H9 (cell line): ENCODE results near the gene DUSP10. TPM values are rescaled to one million over a fixed set of nuclear protein-coding genes. Genes with fewer than 3 reads are reported as not detected.

Experiments
- DNase-seq: peaks from one replicate; pipeline ENCODE4 v3.0.0-alpha.2; 2017
- H2AFZ ChIP-seq: one replicate; pipeline ENCODE4 v1.6.1; 2013; ENCODE audit warnings: mild to moderate bottlenecking, low read length, control low read depth, moderate library complexity
- H2AK5ac ChIP-seq: 2 replicates; pipeline ENCODE4 v1.6.1; 2013; ENCODE audit warnings: low read length, control low read depth, mixed read lengths; ENCODE audit not compliant: insufficient read length
- H2BK120ac ChIP-seq: one replicate; pipeline ENCODE4 v1.6.1; 2013; ENCODE audit warnings: low read depth, mild to moderate bottlenecking, low read length, control low read depth, inconsistent platforms; ENCODE audit not compliant: poor library complexity, severe bottlenecking
- H2BK12ac ChIP-seq: 2 replicates; pipeline ENCODE4 v1.6.1; 2013; ENCODE audit warnings: low read length, control low read depth, mixed read lengths, low read depth; ENCODE audit not compliant: insufficient read length
- H2BK15ac ChIP-seq: 2 replicates; pipeline ENCODE4 v1.6.1; 2013; ENCODE audit warnings: low read depth, low read length, control low read depth
- H2BK20ac ChIP-seq: one replicate; pipeline ENCODE4 v1.6.1; 2013; ENCODE audit warnings: low read depth, mild to moderate bottlenecking, low read length, control low read depth, inconsistent platforms; ENCODE audit not compliant: poor library complexity, severe bottlenecking
- H2BK5ac ChIP-seq: 2 replicates; pipeline ENCODE4 v1.6.1; 2013; ENCODE audit warnings: low read length, control low read depth, mixed read lengths; ENCODE audit not compliant: insufficient read length
- H3K14ac ChIP-seq: 2 replicates; pipeline ENCODE4 v1.6.1; 2013; ENCODE audit warnings: low read length, control low read depth; ENCODE audit not compliant: insufficient read depth
- H3K18ac ChIP-seq: 2 replicates; pipeline ENCODE4 v1.6.1; 2013; ENCODE audit warnings: low read depth, mild to moderate bottlenecking, mixed read lengths, low read length, control low read depth; ENCODE audit not compliant: insufficient read length
- H3K23ac ChIP-seq: 2 replicates; pipeline ENCODE4 v1.6.1; 2013; ENCODE audit warnings: low read length, control low read depth, mixed read lengths, low read depth; ENCODE audit not compliant: insufficient read length
- H3K23me2 ChIP-seq: 2 replicates; pipeline ENCODE4 v1.6.1; 2013; ENCODE audit warnings: low read depth, mild to moderate bottlenecking, mixed read lengths, low read length, control low read depth; ENCODE audit not compliant: insufficient read length, poor library complexity, severe bottlenecking
- H3K27ac ChIP-seq: 2 replicates; pipeline ENCODE4 v1.5.1; 2013; ENCODE audit warnings: low read length, control low read depth, mixed read lengths, low read depth; ENCODE audit not compliant: insufficient read length
- H3K27me3 ChIP-seq: 2 replicates; pipeline ENCODE4 v1.6.1; 2013; ENCODE audit warnings: low read length, control low read depth, inconsistent platforms; ENCODE audit not compliant: insufficient read depth
- H3K4ac ChIP-seq: 2 replicates; pipeline ENCODE4 v1.6.1; 2013; ENCODE audit warnings: low read depth, mild to moderate bottlenecking, control low read depth, inconsistent platforms, low read length, moderate library complexity
- H3K4me1 ChIP-seq: 2 replicates; pipeline ENCODE4 v1.6.1; 2013; ENCODE audit warnings: low read length, control low read depth, inconsistent platforms; ENCODE audit not compliant: insufficient read depth
- H3K4me2 ChIP-seq: 2 replicates; pipeline ENCODE4 v1.6.1; 2013; ENCODE audit warnings: low read length, control low read depth, mixed read lengths; ENCODE audit not compliant: insufficient read length, insufficient read depth
- H3K56ac ChIP-seq: 2 replicates; pipeline ENCODE4 v1.6.1; 2013; ENCODE audit warnings: low read depth, mild to moderate bottlenecking, mixed read lengths, low read length, control low read depth; ENCODE audit not compliant: insufficient read length
- H3K79me1 ChIP-seq: 2 replicates; pipeline ENCODE4 v1.6.1; 2013; ENCODE audit warnings: low read depth, mild to moderate bottlenecking, moderate library complexity, low read length, control low read depth, inconsistent platforms; ENCODE audit not compliant: insufficient read depth, poor library complexity, severe bottlenecking
- H3K79me2 ChIP-seq: 2 replicates; pipeline ENCODE4 v1.6.1; 2013; ENCODE audit warnings: low read length, control low read depth, inconsistent platforms; ENCODE audit not compliant: insufficient read depth
- H3K9ac ChIP-seq: 2 replicates; pipeline ENCODE4 v1.6.1; 2013; ENCODE audit warnings: low read length, control low read depth, mixed read lengths; ENCODE audit not compliant: insufficient read length; ENCODE audit errors: extremely low read depth
- H3K9me3 ChIP-seq: one replicate; pipeline ENCODE4 v1.6.1; 2013; ENCODE audit warnings: low read depth, low read length, inconsistent platforms; ENCODE audit not compliant: control insufficient read depth
- H3T11ph ChIP-seq: one replicate; pipeline ENCODE4 v1.6.1; 2013; ENCODE audit warnings: mild to moderate bottlenecking, low read length, control low read depth, inconsistent platforms
- H4K20me1 ChIP-seq: one replicate; pipeline ENCODE4 v1.6.1; 2013; ENCODE audit not compliant: control insufficient read depth, insufficient read length, insufficient read depth
- H4K5ac ChIP-seq: 2 replicates; pipeline ENCODE4 v1.6.1; 2013; ENCODE audit warnings: low read depth, mild to moderate bottlenecking, mixed read lengths, low read length, control low read depth; ENCODE audit not compliant: insufficient read length
- H4K8ac ChIP-seq: replicated peaks from 2 replicates; pipeline ENCODE4 v1.6.1; 2013; ENCODE audit warnings: low read length, control low read depth, mixed read lengths, low read depth; ENCODE audit not compliant: insufficient read length
- H4K91ac ChIP-seq: 2 replicates; pipeline ENCODE4 v1.6.1; 2013; ENCODE audit warnings: low read depth, mild to moderate bottlenecking, moderate library complexity, mixed read lengths, low read length, control low read depth; ENCODE audit not compliant: insufficient read length
- H3K27ac Mint-ChIP-seq, 3 experiments: 2 replicates in 2 of 3; 3 replicates in 1 of 3; pipeline ENCODE4 v1.8.0; 2020 to 2021; ENCODE audit warnings: mixed read lengths in 3 of 3, mild to moderate bottlenecking in 1 of 3, moderate library complexity in 1 of 3
- H3K27me3 Mint-ChIP-seq: 2 replicates; pipeline ENCODE4 v1.8.0; 2021; ENCODE audit warnings: low read depth, mild to moderate bottlenecking, moderate library complexity, mixed read lengths
- H3K36me3 Mint-ChIP-seq, 3 experiments: 2 replicates in 2 of 3; 3 replicates in 1 of 3; pipeline ENCODE4 v1.8.0; 2020 to 2021; ENCODE audit warnings: low read depth in 3 of 3, mixed read lengths in 3 of 3; ENCODE audit not compliant: insufficient read depth in 1 of 3
- H3K4me1 Mint-ChIP-seq, 2 experiments: 2 replicates each; pipeline ENCODE4 v1.8.0; 2020; ENCODE audit warnings: mixed read lengths in 2 of 2
- H3K4me3 Mint-ChIP-seq, 2 experiments: 2 replicates in 1 of 2; 3 replicates in 1 of 2; pipeline ENCODE4 v1.8.0; 2020 to 2021; ENCODE audit warnings: mild to moderate bottlenecking in 2 of 2, mixed read lengths in 2 of 2, moderate library complexity in 1 of 2
- H3K9me3 Mint-ChIP-seq, 2 experiments: 2 replicates in 1 of 2; 3 replicates in 1 of 2; pipeline ENCODE4 v1.8.0; 2020; ENCODE audit warnings: mild to moderate bottlenecking in 2 of 2, mixed read lengths in 2 of 2, moderate library complexity in 1 of 2
- WGBS: extraction: QIAGEN DNeasy Blood & Tissue Kit; methylation state at CpG from one replicate; pipeline ENCODE4 v1.1.7; 2013; ENCODE audit warnings: missing lambda C conversion rate, low lambda C conversion rate, mixed read lengths; ENCODE audit not compliant: insufficient read length; ENCODE audit errors: extremely low coverage; 5-methylcytosine and 5-hydroxymethylcytosine counted together
- total RNA-seq: library from RNA; stranded (reverse); gene quantifications from 2 replicates; pipeline ENCODE4 v1.2.1, GENCODE V29; 2021
- TF ChIP-seq, protein P1 (sequence below): fragments of 200-600 bp; sonication (generic); conservative IDR thresholded peaks from 3 replicates; pipeline ENCODE4 v1.8.0; 2021; ENCODE audit warnings: antibody characterized with exemption, mild to moderate bottlenecking

DUSP10 gene
- total RNA-seq, 1 experiment from 2014 or later, result 2.0 TPM

DNA sequence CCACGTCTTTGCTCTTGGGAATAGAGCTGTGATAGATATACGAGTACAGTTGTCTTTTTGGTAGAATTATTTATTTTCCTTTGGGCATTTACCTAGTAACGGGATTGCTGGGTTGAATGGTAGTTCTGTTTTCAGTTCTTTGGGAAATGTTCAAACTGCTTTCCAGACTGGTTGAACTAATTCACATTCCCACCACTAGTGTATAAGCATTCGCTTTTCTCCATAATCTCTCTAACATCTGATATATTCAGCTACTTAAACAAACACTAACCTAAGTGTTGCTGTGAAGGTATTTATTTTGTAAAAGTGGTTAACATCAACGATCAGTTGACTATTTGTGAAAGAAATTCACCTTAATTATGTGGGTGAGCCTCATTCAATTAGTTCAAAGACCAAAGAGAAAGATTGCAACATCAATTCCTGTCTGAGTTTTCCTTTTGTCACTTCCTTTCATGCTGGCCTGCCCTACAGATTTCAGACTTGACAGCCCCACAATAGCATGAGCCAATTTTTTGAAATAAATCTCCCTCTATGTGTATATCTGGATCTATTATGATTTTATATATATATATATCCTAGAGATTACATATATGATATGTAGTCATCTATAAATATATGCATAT is 26.7 kb upstream of the DUSP10 start:
- Histone ChIP-seq H3K56ac (no peak overlapping the region), H2AFZ (no peak overlapping the region), H2BK5ac (no peak overlapping the region), H3K9me3 (no peaks in the 10 kb centered on the region), H3K27ac (no peak overlapping the region), H2BK20ac (no peak overlapping the region), H3K79me1 (no peaks in the 10 kb centered on the region), H3K23me2 (no peaks in the 10 kb centered on the region), H3K4me1 (no peaks in the 10 kb centered on the region), H2BK15ac (no peak overlapping the region), H3K27me3 (no peaks in the 10 kb centered on the region), H4K91ac (no peak overlapping the region), H2BK12ac (no peak overlapping the region), H4K20me1 (no peaks in the 10 kb centered on the region), H3K9ac (no peak overlapping the region), H3K79me2 (no peaks in the 10 kb centered on the region), H2AK5ac (no peak overlapping the region), H3K18ac (no peak overlapping the region), H2BK120ac (no peak overlapping the region), H3T11ph (no peak overlapping the region), H3K23ac (no peak overlapping the region), H3K14ac (no peak overlapping the region), H4K5ac (no peak overlapping the region), H3K4me2 (no peak overlapping the region), H3K4ac (no peak overlapping the region), H4K8ac (no peak overlapping the region)
- TF ChIP-seq, protein P1, sequence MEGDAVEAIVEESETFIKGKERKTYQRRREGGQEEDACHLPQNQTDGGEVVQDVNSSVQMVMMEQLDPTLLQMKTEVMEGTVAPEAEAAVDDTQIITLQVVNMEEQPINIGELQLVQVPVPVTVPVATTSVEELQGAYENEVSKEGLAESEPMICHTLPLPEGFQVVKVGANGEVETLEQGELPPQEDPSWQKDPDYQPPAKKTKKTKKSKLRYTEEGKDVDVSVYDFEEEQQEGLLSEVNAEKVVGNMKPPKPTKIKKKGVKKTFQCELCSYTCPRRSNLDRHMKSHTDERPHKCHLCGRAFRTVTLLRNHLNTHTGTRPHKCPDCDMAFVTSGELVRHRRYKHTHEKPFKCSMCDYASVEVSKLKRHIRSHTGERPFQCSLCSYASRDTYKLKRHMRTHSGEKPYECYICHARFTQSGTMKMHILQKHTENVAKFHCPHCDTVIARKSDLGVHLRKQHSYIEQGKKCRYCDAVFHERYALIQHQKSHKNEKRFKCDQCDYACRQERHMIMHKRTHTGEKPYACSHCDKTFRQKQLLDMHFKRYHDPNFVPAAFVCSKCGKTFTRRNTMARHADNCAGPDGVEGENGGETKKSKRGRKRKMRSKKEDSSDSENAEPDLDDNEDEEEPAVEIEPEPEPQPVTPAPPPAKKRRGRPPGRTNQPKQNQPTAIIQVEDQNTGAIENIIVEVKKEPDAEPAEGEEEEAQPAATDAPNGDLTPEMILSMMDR, result peak; percentile 33; the same call in 2 of the 3 replicates
- no peaks in the 10 kb centered on the region; a peak in 1 of 4 replicates for H3K4me1 Mint-ChIP-seq
- DNase-seq, result no peak
- WGBS, result no CpG with 5 or more reads among the region's 5 CpGs
- no peak overlapping the region for H3K4me3 Mint-ChIP-seq
- H3K36me3 Mint-ChIP-seq, result no peaks in the 10 kb centered on the region
- H3K9me3 Mint-ChIP-seq, result no peaks in the 10 kb centered on the region
- no peak overlapping the region for H3K27ac Mint-ChIP-seq
- no peaks in the 10 kb centered on the region for H3K27me3 Mint-ChIP-seq
